Stimulated activated CD4-positive, alpha-beta T cell treated with anti-CD3 and anti-CD28 coated beads, Interleukin-2, amount 100 ng/mL, for 24 hours (primary cell): ENCODE measurements around the gene ALKBH5.

ENCODE experiments used
- DNase-seq, 2 donors: peaks; one replicate each; pipeline ENCODE4 v3.0.0-alpha.2; 2020

ALKBH5 gene

GRCh38 chr17:18183334-18184142, at the start of gene ALKBH5:
TSS of gene ALKBH5 (plus strand) at chr17:18183828. CDS start at chr17:18184244, 416 bp downstream.
- DNase-seq: peak; percentile 97

- no peak for DNase-seq
These were observed 47.3 kb upstream of the ALKBH5 start for GRCh38 chr17:18136357-18136756.

- DNase-seq: no peak
These were observed 45.4 kb upstream of the ALKBH5 start for GRCh38 chr17:18138065-18138749.

GRCh38 chr17:18139092-18139491, 44.5 kb upstream of the ALKBH5 start:
- no peak for DNase-seq

- no peak for DNase-seq
These were observed 44.1 kb upstream of the ALKBH5 start for GRCh38 chr17:18139498-18139897.

- no peak for DNase-seq
These were observed 43.7 kb upstream of the ALKBH5 start for GRCh38 chr17:18139949-18140348.

- DNase-seq: no peak
These were observed 43.0 kb upstream of the ALKBH5 start for GRCh38 chr17:18140648-18141047.

GRCh38 chr17:18141210-18141803, 42.3 kb upstream of the ALKBH5 start:
- DNase-seq: peak; percentile 25 to 49

GRCh38 chr17:18142417-18142816, 41.2 kb upstream of the ALKBH5 start:
- no peak for DNase-seq

- no peak for DNase-seq
These were observed 40.3 kb upstream of the ALKBH5 start for GRCh38 chr17:18143044-18143936.

GRCh38 chr17:18144261-18144660, 39.4 kb upstream of the ALKBH5 start:
- DNase-seq: no peak

GRCh38 chr17:18144855-18145254, 38.8 kb upstream of the ALKBH5 start:
- no peak for DNase-seq

GRCh38 chr17:18145811-18146210, 37.8 kb upstream of the ALKBH5 start:
- no peak for DNase-seq

GRCh38 chr17:18146259-18146658, 37.4 kb upstream of the ALKBH5 start:
- DNase-seq: no peak

GRCh38 chr17:18146980-18147379, 36.6 kb upstream of the ALKBH5 start:
- DNase-seq: no peak

GRCh38 chr17:18148586-18148985, 35.0 kb upstream of the ALKBH5 start:
- no peak for DNase-seq

- DNase-seq: no peak
These were observed 32.3 kb upstream of the ALKBH5 start for GRCh38 chr17:18151290-18151689.

GRCh38 chr17:18155179-18155578, 28.4 kb upstream of the ALKBH5 start:
- no peak for DNase-seq

GRCh38 chr17:18156171-18156975, 27.3 kb upstream of the ALKBH5 start:
- no peak for DNase-seq

GRCh38 chr17:18156976-18157280, 26.7 kb upstream of the ALKBH5 start:
- no peak for DNase-seq

GRCh38 chr17:18157354-18157985, 26.2 kb upstream of the ALKBH5 start:
- no peak for DNase-seq
